ENCODE results near the gene ANGPTL8.

- TF ChIP-seq EZH2 (IDR thresholded peaks at IDR 0.05; ENCODE audit: insufficient read depth, poor library complexity, severe bottlenecking): no peak
- no peak for TF ChIP-seq EZH2phosphoT487 (IDR thresholded peaks at IDR 0.05; ENCODE audit: insufficient read depth, low read depth)
Measured at GRCh38 chr19:11199517-11199916, 39.9 kb upstream of the ANGPTL8 start.
